IMR-90 (cell line): Measurements from ENCODE around the gene EVL.

Experiments
- BHLHE40 ChIP-seq: fragments of 150-350 bp; IDR thresholded peaks from 2 replicates; pipeline ENCODE4 v1.6.1; 2016; ENCODE audit warnings: mild to moderate bottlenecking, low read depth, low read length
- CEBPB ChIP-seq: IDR thresholded peaks from 2 replicates; pipeline ENCODE4 v1.6.1; 2012; ENCODE audit warnings: low read depth, low read length, improper control_type of control experiment
- CHD1 ChIP-seq: IDR thresholded peaks from 2 replicates; pipeline ENCODE4 v1.6.1; 2012; ENCODE audit warnings: low read depth, low read length, improper control_type of control experiment
- FOS ChIP-seq: fragments of 150-350 bp; IDR thresholded peaks from 2 replicates; pipeline ENCODE4 v1.6.1; 2016; ENCODE audit warnings: low read depth, low read length
- MAZ ChIP-seq: IDR thresholded peaks from 2 replicates; pipeline ENCODE4 v1.6.1; 2012; ENCODE audit warnings: low read depth, mild to moderate bottlenecking, low read length, improper control_type of control experiment, moderate library complexity, borderline replicate concordance
- MXI1 ChIP-seq: IDR thresholded peaks from 2 replicates; pipeline ENCODE4 v1.6.1; 2012; ENCODE audit warnings: low read depth, mild to moderate bottlenecking, low read length, moderate library complexity, borderline replicate concordance
- POLR2A ChIP-seq: IDR thresholded peaks from 2 replicates; pipeline ENCODE4 v1.6.1; 2012; ENCODE audit warnings: mild to moderate bottlenecking, low read depth, low read length
- RAD21 ChIP-seq: IDR thresholded peaks from 2 replicates; pipeline ENCODE4 v1.6.1; 2012; ENCODE audit warnings: low read length, improper control_type of control experiment
- RCOR1 ChIP-seq: IDR thresholded peaks from 2 replicates; pipeline ENCODE4 v1.6.1; 2012; ENCODE audit warnings: mild to moderate bottlenecking, low read length, improper control_type of control experiment; ENCODE audit not compliant: insufficient replicate concordance
- USF2 ChIP-seq: fragments of 150-350 bp; IDR thresholded peaks from 2 replicates; pipeline ENCODE4 v1.6.1; 2017; ENCODE audit warnings: mild to moderate bottlenecking, antibody characterized with exemption, low read length, low read depth
- TF ChIP-seq, protein P1 (sequence below): conservative IDR thresholded peaks from 2 replicates; pipeline ENCODE4 v1.5.1; 2012; ENCODE audit warnings: mild to moderate bottlenecking, low read depth, low read length, improper control_type of control experiment
- TF ChIP-seq, protein P2 (sequence below): fragments of 150-350 bp; IDR thresholded peaks from 2 replicates; pipeline ENCODE4 v1.6.1; 2016; ENCODE audit warnings: low read depth, mild to moderate bottlenecking, low read length, moderate library complexity, borderline replicate concordance

DNA sequence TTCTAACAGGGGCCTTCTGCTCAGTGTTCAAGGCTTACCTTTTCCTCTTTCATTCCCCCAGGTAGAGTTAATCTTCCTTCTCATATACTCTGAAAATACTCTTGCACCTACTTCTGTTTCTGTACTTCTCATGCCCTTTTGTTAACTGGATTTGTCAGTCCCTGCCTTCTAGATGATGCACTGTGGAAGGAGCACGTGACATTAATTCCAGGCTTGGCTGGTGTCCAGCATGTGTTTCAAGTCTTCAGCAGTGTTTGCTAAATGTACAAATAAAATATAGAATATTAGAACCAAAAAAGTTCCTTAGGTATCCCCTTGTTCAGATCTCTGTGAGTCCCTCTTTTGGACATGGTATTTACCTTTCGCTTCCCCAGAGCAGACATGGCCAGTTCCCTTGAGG is 27.9 kb upstream of the EVL start:
- no peak for TF ChIP-seq FOS
- TF ChIP-seq MXI1, result no peak
- no peak for TF ChIP-seq RAD21
- TF ChIP-seq POLR2A, result no peak
- TF ChIP-seq, protein P1, sequence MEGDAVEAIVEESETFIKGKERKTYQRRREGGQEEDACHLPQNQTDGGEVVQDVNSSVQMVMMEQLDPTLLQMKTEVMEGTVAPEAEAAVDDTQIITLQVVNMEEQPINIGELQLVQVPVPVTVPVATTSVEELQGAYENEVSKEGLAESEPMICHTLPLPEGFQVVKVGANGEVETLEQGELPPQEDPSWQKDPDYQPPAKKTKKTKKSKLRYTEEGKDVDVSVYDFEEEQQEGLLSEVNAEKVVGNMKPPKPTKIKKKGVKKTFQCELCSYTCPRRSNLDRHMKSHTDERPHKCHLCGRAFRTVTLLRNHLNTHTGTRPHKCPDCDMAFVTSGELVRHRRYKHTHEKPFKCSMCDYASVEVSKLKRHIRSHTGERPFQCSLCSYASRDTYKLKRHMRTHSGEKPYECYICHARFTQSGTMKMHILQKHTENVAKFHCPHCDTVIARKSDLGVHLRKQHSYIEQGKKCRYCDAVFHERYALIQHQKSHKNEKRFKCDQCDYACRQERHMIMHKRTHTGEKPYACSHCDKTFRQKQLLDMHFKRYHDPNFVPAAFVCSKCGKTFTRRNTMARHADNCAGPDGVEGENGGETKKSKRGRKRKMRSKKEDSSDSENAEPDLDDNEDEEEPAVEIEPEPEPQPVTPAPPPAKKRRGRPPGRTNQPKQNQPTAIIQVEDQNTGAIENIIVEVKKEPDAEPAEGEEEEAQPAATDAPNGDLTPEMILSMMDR, result no peak
- no peak for TF ChIP-seq CHD1
- TF ChIP-seq, protein P2, sequence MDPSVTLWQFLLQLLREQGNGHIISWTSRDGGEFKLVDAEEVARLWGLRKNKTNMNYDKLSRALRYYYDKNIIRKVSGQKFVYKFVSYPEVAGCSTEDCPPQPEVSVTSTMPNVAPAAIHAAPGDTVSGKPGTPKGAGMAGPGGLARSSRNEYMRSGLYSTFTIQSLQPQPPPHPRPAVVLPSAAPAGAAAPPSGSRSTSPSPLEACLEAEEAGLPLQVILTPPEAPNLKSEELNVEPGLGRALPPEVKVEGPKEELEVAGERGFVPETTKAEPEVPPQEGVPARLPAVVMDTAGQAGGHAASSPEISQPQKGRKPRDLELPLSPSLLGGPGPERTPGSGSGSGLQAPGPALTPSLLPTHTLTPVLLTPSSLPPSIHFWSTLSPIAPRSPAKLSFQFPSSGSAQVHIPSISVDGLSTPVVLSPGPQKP, result no peak
- TF ChIP-seq BHLHE40, result no peak
- TF ChIP-seq MAZ, result no peak
- TF ChIP-seq USF2, result peak; percentile 69
- TF ChIP-seq CEBPB, result no peak
- TF ChIP-seq RCOR1, result no peak
